Measurements from ENCODE around the gene NAP1L1. TPM values are rescaled to one million over a fixed set of nuclear protein-coding genes. Genes with fewer than 3 reads are reported as not detected.

The NAP1L1 gene
- total RNA-seq, 4 donors from 2014 or later, result 103 to 279 (median 201) TPM

DNA sequence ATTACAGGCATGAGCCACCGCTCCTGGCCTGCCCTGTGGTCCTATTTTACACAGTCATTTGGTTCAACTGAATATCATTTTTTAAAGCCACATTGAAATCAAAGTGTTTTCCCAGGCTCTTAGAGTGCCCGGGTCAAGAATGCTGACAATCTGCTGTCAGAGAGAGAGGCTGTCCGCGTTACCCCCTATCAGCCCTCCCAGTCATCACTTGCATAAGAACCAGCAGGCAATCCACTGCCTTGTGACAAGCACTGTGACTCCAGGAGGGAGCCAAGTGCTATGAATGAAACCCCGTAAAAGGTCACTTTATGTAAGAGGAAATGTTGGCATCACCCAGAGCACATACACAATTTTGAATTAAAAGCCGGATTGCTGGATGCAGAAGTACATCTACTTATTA is 66.4 kb downstream of the NAP1L1 start:
- no peaks in the 10 kb centered on the region for H3K36me3 ChIP-seq
- intact Hi-C loops (cut with DNase I), result loop anchor here (10.0 kb wide), 1 partner anchor 173 kb away; no protein-coding TSS in a partner anchor
- no peak overlapping the region for H3K27ac ChIP-seq
- DNase-seq, result no peak
- no peak overlapping the region for H3K4me3 ChIP-seq
- no peaks in the 10 kb centered on the region for H3K9me3 ChIP-seq
- TF ChIP-seq, protein P1, sequence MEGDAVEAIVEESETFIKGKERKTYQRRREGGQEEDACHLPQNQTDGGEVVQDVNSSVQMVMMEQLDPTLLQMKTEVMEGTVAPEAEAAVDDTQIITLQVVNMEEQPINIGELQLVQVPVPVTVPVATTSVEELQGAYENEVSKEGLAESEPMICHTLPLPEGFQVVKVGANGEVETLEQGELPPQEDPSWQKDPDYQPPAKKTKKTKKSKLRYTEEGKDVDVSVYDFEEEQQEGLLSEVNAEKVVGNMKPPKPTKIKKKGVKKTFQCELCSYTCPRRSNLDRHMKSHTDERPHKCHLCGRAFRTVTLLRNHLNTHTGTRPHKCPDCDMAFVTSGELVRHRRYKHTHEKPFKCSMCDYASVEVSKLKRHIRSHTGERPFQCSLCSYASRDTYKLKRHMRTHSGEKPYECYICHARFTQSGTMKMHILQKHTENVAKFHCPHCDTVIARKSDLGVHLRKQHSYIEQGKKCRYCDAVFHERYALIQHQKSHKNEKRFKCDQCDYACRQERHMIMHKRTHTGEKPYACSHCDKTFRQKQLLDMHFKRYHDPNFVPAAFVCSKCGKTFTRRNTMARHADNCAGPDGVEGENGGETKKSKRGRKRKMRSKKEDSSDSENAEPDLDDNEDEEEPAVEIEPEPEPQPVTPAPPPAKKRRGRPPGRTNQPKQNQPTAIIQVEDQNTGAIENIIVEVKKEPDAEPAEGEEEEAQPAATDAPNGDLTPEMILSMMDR (IDR thresholded peaks at IDR 0.05), result no peak
- no peaks in the 10 kb centered on the region for H3K27me3 ChIP-seq
- peaks cover 3 to 21% (median 11%) of the 10 kb centered on the region in 3 donors for H3K4me1 ChIP-seq
- 66 to 73% methylated on average over 3 to 6 of the region's 6 CpGs for WGBS, 2 donors

DNA sequence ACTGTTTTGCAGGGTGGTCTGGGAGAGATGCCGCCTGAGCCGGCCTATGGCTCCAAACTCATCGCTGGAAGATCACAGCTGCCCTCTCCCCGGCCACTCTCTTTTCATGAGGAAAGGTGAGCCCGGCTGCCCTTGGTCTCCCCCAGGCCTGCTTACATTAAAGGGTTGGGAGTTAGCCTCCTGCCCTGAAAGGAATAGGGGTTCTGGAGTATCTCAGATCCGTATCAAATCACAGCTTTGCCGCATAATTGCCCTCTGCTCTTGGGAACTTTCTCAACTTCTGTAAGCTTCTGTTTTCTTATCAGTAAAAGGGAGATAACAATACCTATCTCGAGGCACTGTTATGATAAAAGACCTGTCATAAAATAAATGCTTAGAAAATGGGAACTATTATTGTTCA is 70.5 kb downstream of the NAP1L1 start:
- WGBS, 2 donors, result 88 to 89% methylated on average over 7 to 8 of the region's 8 CpGs
- Histone ChIP-seq H3K36me3 (no peaks in the 10 kb centered on the region), H3K27me3 (no peaks in the 10 kb centered on the region), H3K27ac (no peak overlapping the region), H3K4me3 (no peak overlapping the region), H3K4me1 (peaks cover 0 to 13% (median 7%) of the 10 kb centered on the region in 3 donors), H3K9me3 (no peaks in the 10 kb centered on the region)
- intact Hi-C loops (cut with DNase I), result loop anchor here (10.0 kb wide), 1 partner anchor 169 kb away; no protein-coding TSS in a partner anchor
- no peak for TF ChIP-seq POLR2A (IDR thresholded peaks at IDR 0.05)
- TF ChIP-seq, protein P1 (IDR thresholded peaks at IDR 0.05), result no peak
- no peak for DNase-seq

DNA sequence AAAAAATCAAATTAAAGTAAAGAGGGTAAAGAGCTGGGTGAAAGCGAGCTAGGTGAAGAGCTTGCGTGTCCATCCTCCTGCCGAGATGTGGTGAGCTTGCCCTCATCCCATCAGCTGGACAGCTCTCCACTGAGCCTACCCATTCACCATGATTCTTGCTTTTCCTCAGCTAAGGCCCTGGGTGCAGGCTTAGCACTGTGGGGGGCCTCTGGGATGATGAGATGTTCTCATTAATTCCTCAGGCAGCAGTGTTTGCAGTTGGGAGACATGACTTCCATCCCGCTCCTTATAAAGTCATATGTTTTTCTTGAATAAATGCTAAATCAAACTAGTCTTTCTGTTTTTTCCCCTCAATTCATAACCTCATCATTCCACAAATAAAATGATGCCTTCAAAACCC is 70.9 kb downstream of the NAP1L1 start:
- WGBS, 2 donors, result 95 to 98% methylated on average over 4 of the region's 4 CpGs
- no peak overlapping the region for H3K4me3 ChIP-seq
- H3K36me3 ChIP-seq, result no peaks in the 10 kb centered on the region
- H3K9me3 ChIP-seq, result no peaks in the 10 kb centered on the region
- DNase-seq, result no peak
- TF ChIP-seq, protein P1 (IDR thresholded peaks at IDR 0.05), result no peak
- no peak for TF ChIP-seq POLR2A (IDR thresholded peaks at IDR 0.05)
- no peak overlapping the region for H3K27ac ChIP-seq
- no peaks in the 10 kb centered on the region for H3K27me3 ChIP-seq
- intact Hi-C loops (cut with DNase I), result loop anchor here (10.0 kb wide), 1 partner anchor 169 kb away; no protein-coding TSS in a partner anchor
- H3K4me1 ChIP-seq, result peaks cover 0 to 13% (median 7%) of the 10 kb centered on the region in 3 donors

DNA sequence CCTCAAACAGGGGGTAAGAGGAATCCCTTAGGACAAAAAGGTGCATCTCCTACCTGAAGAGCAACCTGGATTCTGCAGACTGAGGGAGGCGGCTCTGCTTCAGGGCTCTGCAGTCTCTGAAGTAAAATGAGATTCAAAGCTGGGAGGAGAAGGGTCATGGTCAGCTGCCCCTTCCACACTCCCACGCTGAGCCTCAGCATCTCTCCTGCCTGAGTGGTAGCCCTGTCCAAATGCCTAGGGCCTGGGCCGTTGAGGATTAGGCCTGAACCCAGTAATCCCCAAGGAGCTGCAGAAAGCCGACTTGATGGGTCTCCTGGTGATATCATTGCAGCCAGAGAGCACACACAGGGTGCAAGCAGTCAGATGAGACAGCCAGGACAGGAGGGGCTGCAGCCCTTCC is 71.8 kb downstream of the NAP1L1 start:
- no peak overlapping the region for H3K27ac ChIP-seq
- no peak for DNase-seq
- H3K9me3 ChIP-seq, result no peaks in the 10 kb centered on the region
- no peaks in the 10 kb centered on the region for H3K27me3 ChIP-seq
- H3K4me3 ChIP-seq, result no peak overlapping the region
- WGBS, 2 donors, result 79 to 100% methylated on average over 1 to 4 of the region's 4 CpGs
- intact Hi-C loops (cut with DNase I), result loop anchor here (10.0 kb wide), 1 partner anchor 168 kb away; no protein-coding TSS in a partner anchor
- TF ChIP-seq, protein P1 (IDR thresholded peaks at IDR 0.05), result no peak
- H3K36me3 ChIP-seq, result no peaks in the 10 kb centered on the region
- H3K4me1 ChIP-seq, result peaks cover 0 to 13% (median 7%) of the 10 kb centered on the region in 3 donors

DNA sequence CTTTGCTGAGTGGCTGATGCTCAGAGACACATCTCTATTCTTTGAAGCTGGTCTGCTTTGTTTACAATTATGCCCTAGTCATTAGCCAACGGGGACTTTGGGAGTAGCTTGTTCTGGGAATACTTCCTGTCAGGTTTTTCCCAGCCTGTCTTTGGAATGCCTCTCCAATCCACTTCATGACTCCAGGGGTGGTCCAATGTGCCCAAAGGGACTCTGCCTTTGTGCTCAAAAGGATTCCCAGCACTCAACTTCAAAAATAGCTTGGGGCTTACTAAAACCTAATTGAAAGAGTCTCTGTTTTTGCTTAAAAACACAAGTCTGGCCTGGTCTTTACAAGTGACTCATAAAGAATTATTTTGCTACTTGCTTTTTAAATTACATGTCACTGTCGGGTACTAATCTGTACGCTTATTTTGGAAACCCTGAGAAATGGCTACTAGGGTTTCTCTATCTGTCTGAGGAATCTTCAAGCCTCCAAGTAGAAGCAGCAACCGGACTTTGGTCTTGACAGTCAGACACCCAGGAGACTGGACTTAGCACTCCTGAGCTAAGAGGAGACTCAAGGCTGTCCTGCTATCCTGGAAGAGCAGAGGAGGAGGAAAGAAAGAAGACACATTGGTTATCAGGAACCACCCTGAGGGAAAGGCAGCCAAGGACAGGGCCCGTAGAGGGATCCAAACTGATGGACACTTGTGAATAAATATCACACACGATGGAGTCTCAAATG is 73.6 kb downstream of the NAP1L1 start:
- 46 to 49% methylated on average over 6 of the region's 6 CpGs for WGBS, 2 donors
- TF ChIP-seq, protein P1 (IDR thresholded peaks at IDR 0.05), result no peak
- TF ChIP-seq POLR2A (IDR thresholded peaks at IDR 0.05), result no peak
- no peak for DNase-seq
- H3K27ac ChIP-seq, result peak overlapping the region in 2 of 4 donors; percentile 12 to 57
- peaks cover 0 to 13% (median 7%) of the 10 kb centered on the region in 3 donors for H3K4me1 ChIP-seq
- no peak overlapping the region for H3K4me3 ChIP-seq
- no peaks in the 10 kb centered on the region for H3K27me3 ChIP-seq
- H3K36me3 ChIP-seq, result no peaks in the 10 kb centered on the region
- no peaks in the 10 kb centered on the region for H3K9me3 ChIP-seq
- intact Hi-C loops (cut with DNase I), result loop anchor here (10.0 kb wide), 1 partner anchor 166 kb away; no protein-coding TSS in a partner anchor
